AML-193 (cell line): Measurements from ENCODE around the gene PDK2.

Experiments used
- DNase-seq, 2 experiments: peaks; one replicate each; lab custom pipeline; 2025; lab: John Stamatoyannopoulos, UW

PDK2 gene

GRCh38 chr17:50135316-50136095, 40.4 kb downstream of the PDK2 start:
- no peak for DNase-seq

DNA sequence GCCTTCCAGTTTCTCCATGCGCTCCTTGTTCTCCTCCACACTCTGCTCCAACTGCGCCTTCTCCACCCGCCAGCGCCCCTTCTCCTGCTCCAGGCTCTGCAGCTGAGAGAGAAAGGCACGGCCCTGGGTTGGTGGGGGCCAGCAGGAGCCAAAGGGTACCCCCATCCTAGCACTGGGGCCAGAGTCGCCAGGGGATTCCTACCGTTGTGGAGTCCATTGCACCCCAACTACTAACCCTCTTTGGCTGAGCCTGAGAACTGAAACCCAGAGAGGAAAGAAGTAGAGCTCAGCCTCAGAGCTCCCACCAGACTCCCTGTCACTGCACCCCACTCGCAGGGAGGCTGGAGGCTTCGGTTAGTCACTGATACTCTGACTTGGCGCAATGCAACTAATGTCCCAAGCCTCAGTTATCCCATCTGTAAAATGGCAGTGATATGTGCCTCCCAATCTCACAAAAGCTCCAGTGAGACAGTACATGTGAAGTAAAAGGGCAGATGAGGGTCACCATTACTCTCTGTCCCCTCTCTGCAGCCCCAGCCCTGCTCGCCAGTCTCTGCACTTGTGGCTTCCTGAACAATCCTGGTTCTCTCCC, 41.0 kb downstream of the PDK2 start:
- DNase-seq = no peak

- no peak for DNase-seq
These were observed 41.9 kb downstream of the PDK2 start for GRCh38 chr17:50137042-50137441.

- DNase-seq = no peak
These were observed 44.1 kb downstream of the PDK2 start for GRCh38 chr17:50139185-50139783.

GRCh38 chr17:50139950-50140885, 45.1 kb downstream of the PDK2 start:
- peak; percentile 67 to 75 for DNase-seq

DNA sequence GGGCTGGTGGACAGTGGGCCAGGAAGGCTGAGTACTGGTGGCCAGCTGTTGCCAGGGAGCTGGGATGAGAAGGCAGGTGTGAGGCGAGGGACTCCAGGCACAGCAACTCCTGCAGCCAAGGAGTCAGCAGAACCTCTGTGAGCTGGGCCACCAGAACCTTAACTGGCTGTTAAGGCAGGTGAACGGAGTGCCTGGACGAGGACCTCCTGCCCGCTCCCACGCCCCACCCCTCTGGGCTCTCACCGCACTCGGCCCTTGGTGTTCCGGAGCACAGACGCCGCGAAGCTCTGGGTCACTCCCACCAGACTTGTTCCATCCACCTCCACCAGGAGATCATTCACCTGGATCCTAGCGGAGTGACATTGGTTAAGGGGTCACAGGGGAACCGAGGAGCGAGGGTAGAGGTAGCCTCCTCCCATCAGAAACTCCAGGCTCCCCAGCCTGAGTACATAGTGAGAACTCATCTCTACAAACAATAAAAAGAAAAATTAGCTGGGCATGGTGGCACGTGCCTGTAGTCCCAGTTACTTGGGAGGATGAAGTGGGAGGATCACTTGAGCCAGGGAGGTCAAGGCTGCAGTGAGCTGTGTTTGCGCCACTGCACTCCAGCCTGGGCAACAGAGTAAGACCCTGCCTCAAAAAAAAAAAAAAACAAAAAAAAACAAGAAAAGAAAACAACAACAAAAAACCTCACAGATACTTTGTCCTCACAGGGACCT, 46.0 kb downstream of the PDK2 start:
- DNase-seq = no peak

GRCh38 chr17:50141745-50142110, 46.6 kb downstream of the PDK2 start:
- no peak for DNase-seq

GRCh38 chr17:50143461-50144176, 48.5 kb downstream of the PDK2 start:
- no peak for DNase-seq

DNA sequence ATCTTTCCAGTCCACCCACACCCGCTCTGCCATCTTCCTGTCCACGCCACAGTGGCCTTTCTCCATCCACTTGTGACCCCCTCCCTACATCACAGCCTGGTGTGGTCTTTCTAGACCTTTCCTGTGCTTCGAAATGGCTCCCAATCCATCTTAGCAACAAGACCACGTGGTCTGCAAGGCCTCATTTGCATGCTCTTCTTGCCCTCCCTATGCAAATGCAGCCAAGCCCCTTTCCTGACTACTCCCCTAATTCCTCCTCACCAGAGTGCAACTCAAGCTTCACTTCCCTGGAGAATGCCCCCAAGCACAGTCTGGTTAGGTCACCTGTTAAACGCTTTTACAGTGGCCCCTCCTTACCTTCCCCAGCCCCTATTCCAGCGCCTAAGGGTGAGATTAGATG, 49.2 kb downstream of the PDK2 start:
- no peak for DNase-seq

DNA sequence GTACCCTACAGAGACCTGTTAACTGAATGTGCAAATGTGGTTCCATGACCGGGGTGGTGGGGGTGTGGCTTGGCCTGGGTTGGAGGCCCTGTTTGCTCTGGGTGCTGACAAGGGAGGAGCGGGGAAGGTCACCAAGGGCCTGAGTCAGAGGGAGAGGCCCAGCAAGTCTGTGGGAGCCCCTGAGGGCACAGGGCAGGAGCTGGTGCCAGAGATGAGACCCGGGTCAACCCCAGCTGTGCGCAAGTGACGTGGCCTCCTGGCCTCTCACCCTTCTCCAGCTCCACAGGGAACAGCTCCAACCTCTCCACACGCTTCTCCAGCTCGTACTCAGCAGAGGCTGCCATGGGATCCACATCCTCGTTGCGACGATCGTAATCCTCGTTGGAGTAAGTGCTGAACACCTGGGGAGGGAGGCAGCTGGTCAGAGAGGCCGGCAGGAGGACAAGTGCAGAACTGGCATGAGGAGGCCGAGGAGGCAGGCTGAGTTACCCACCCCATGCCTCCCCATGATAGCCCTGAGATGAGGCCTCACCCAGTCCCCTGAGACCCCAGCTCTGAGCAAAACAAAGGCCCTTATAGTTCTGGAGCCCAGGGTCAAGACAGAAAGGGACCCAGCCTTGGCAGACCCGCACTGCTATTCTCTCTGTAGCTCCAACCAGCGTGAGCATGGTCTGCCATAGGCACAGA, 49.8 kb downstream of the PDK2 start:
- DNase-seq = no peak

DNA sequence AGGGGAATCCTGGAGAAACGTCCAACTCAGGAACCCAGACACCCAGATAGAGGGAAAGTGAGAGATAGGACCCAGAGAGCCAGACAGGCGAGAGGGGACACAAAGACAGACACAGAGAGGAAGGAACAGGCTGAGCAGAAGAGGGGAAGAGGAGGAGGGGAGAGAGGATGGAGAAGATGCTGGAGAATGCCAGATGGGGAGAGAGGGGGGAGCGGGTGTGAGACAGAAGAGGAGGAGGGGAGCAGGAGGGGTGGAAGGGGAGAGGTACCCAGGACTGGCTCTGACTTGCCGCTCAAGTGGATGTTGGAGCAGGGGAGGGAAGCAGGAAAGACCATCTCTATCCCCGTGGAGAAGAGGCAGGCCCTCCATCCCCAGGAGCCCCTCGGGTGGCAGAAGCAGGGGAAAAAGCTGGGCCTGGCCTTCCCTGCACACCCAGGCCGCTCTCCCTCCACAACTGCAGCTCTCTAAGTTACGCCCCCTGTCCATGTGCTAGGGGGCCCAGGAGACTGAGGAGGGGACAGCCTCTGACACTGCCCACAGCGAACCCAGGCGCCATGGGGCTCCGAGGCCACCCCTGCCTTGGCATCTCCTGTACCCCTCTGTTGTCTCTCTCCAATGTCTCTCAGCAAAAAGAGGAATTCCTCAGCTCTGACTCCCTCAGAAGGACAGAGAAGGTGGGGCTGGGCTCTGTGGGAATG, 50.5 kb downstream of the PDK2 start:
- no peak for DNase-seq

DNA sequence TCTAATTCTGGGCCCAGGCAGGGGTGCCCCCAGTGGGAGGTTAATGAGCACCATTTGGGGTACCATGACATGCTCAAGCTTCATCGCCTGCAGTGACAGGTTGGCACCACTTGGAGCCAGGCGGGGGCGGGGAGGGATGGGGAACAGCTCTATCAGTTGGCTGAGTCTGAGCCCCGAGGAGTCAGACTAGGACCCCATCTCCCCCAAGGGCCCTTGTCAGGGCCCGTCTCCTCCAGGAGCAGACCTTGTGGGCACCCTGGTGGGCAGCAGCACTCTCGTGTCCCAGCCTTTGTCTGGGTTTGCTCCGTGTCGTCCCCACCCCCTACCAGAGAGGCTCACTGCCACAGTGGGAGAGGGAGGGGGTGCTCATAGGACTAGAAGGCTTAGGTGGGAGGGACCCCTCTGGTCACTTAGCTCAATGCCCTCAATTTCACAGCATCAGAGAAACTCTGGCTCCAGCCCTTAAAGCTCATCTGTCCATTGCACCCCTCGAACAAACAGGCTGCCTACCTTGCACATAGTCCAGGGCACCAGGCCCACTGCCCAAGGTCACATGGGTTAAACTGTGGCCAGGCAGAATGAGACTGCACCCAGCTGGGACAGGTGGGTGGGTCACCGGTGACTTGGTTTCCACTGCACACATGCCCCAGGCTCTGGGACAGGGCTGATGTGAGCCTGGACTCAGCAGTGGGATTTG, 51.2 kb downstream of the PDK2 start:
- DNase-seq = no peak

DNA sequence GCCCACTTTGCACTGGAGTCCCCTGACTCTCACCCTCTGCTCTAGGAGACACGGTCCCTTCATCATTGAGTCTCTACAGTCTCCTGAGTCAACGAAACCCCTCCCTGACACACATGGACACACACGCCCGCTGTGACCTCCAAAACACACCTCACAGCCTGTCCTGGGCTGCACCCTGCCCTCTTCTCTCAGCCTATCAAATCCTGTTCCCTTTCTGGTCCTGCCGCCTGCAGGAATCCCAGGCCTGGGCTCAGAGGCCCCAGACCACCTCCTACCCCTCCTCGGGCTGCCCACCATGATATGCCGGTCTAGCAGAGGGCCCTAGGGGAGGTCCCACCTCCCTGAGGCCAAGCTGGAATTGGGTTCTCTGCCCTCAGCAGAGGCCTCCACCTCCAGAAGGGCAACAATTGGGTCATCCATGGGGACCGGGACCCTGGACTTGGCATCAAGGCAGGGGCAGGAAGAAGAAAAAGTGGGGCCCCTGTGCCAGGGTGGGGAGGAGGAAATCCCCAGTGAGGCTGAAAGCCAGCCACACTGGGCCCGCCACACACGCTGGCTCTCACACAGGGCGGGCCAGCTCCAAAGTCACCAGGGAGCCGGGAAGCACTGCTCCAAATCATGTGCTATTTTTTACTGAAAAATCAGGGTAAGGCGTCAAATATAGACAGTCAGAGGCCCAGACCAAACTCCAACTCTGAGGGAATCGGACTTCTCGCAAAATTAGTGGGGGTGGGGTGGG, 51.9 kb downstream of the PDK2 start:
- DNase-seq = no peak

- DNase-seq = no peak
These were observed 52.7 kb downstream of the PDK2 start for GRCh38 chr17:50147841-50148225.

- DNase-seq = peak; percentile 87 to 89
These were observed 53.3 kb downstream of the PDK2 start for GRCh38 chr17:50148226-50149090.

DNA sequence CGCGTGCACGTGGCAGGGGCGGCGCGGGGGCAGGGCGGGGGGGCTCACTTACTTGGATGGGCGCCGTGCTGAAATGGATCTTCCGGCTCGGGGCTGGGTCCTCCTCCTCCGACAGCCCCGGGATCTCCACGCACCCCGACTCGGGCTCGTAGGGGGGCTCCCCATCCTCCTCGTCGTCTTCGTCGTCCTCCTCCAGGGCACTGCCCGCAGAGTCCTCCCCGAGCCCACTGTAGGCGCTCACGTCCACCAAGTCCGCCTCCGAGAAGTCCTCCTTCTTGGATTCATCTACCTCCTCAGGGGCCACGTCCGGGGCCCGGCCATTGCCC, 53.9 kb downstream of the PDK2 start:
- no peak for DNase-seq
